ENCODE data around the gene CHMP1B. TPM values are rescaled to one million over a fixed set of nuclear protein-coding genes. Genes with fewer than 3 reads are reported as not detected.

Gene CHMP1B
- total and polyA plus RNA-seq, 9 of the 15 experiments (the other 6 are each of a cell fraction or from before 2014, with no cell fraction given), result 12.3 to 29.9 (median 19.0) TPM

DNA sequence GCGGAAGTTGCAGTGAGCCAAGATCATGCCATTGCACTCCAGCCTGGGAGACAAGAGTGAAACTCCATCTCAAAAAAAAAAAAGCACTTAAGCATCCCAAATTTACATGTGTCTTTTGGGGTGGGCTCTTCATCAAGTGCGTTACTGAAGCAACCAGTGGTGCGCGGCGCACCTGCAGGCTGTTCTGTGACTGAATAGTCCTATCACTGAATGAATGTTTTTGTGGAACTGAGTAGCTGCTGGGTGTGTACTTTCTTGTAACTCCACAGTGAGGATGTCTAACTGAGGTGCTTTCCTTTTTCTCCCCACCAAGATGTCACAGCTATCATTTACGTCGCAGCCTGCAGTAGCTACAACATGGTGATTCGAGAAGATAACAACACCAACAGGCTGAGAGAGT is 17.0 kb downstream of the CHMP1B start:
- in situ Hi-C loops (cut with MboI) (no loop called here), intact Hi-C loops (cut with micrococcal nuclease) (no loop called here)
- ChIA-PET CTCF (ENCODE audit: low intra/inter-chr PET ratio) (no interaction called here), POLR2A (interaction anchor here (0.6 to 1.3 kb wide), 2 partner anchors 12 to 166 kb away, joined by 3 to 4 read pairs; no protein-coding TSS in a partner anchor)
- DNase-seq (ENCODE audit: extremely low read depth in 1 of 4, low spot score in 3 of 4) (no peak), ATAC-seq (no peak), FAIRE-seq (no peak)
- Histone ChIP-seq H3K36me3 (ENCODE audit: control insufficient read depth, insufficient read depth, low read length) (no peaks in the 10 kb centered on the region), H3K27ac (ENCODE audit: extremely low read depth, low read depth, low read length) (no peak overlapping the region), H3K79me2 (ENCODE audit: control insufficient read depth, insufficient read depth, low read length) (no peaks in the 10 kb centered on the region), H3K4me3 (no peak overlapping the region), H3K4me2 (ENCODE audit: insufficient read depth, low read length) (no peak overlapping the region), H3K9me1 (ENCODE audit: control insufficient read depth, insufficient read depth, low read length) (no peaks in the 10 kb centered on the region), H3K9ac (ENCODE audit: insufficient read depth in 1 of 2, low read depth in 2 of 2, low read length in 2 of 2) (no peak overlapping the region), H3K27me3 (ENCODE audit: control insufficient read depth in 2 of 2, insufficient read depth in 2 of 2, low read length in 2 of 2) (peaks cover 2 to 10% of the 10 kb centered on the region in 2 experiments; a peak in 4 of 5 replicates), H3K9me3 (replicated peaks; ENCODE audit: control insufficient read depth, insufficient read depth, low read depth, low read length) (no peaks in the 10 kb centered on the region), H2AFZ (ENCODE audit: low read depth, low read length) (no peak overlapping the region), H4K20me1 (replicated peaks; ENCODE audit: control insufficient read depth, insufficient read depth, low read length) (no peaks in the 10 kb centered on the region), H3K4me1 (replicated peaks in 1 of 2; ENCODE audit: control insufficient read depth in 2 of 2, insufficient read depth in 2 of 2, low read length in 2 of 2) (peaks cover 0 to 9% of the 10 kb centered on the region in 2 experiments; a peak in 3 of 5 replicates)
- WGBS (ENCODE audit: insufficient coverage, low coverage, missing lambda C conversion rate), result 56% methylated on average over 7 of the region's 8 CpGs
- BruUV-seq (replicated peaks), result no TSS peak
- TF ChIP-seq HMG20B (CRISPR knock-in tag; IDR thresholded peaks at IDR 0.05), result no peak
- TF ChIP-seq ZNF12 (CRISPR knock-in tag; IDR thresholded peaks at IDR 0.05), result no peak
- no peak for TF ChIP-seq ZNF77 (CRISPR knock-in tag; IDR thresholded peaks at IDR 0.05)
- TF ChIP-seq CBFB (CRISPR knock-in tag; IDR thresholded peaks at IDR 0.05), result no peak
- TF ChIP-seq, protein P1, sequence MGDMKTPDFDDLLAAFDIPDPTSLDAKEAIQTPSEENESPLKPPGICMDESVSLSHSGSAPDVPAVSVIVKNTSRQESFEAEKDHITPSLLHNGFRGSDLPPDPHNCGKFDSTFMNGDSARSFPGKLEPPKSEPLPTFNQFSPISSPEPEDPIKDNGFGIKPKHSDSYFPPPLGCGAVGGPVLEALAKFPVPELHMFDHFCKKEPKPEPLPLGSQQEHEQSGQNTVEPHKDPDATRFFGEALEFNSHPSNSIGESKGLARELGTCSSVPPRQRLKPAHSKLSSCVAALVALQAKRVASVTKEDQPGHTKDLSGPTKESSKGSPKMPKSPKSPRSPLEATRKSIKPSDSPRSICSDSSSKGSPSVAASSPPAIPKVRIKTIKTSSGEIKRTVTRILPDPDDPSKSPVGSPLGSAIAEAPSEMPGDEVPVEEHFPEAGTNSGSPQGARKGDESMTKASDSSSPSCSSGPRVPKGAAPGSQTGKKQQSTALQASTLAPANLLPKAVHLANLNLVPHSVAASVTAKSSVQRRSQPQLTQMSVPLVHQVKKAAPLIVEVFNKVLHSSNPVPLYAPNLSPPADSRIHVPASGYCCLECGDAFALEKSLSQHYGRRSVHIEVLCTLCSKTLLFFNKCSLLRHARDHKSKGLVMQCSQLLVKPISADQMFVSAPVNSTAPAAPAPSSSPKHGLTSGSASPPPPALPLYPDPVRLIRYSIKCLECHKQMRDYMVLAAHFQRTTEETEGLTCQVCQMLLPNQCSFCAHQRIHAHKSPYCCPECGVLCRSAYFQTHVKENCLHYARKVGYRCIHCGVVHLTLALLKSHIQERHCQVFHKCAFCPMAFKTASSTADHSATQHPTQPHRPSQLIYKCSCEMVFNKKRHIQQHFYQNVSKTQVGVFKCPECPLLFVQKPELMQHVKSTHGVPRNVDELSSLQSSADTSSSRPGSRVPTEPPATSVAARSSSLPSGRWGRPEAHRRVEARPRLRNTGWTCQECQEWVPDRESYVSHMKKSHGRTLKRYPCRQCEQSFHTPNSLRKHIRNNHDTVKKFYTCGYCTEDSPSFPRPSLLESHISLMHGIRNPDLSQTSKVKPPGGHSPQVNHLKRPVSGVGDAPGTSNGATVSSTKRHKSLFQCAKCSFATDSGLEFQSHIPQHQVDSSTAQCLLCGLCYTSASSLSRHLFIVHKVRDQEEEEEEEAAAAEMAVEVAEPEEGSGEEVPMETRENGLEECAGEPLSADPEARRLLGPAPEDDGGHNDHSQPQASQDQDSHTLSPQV (IDR thresholded peaks at IDR 0.05), result no peak
- TF ChIP-seq, protein P2, sequence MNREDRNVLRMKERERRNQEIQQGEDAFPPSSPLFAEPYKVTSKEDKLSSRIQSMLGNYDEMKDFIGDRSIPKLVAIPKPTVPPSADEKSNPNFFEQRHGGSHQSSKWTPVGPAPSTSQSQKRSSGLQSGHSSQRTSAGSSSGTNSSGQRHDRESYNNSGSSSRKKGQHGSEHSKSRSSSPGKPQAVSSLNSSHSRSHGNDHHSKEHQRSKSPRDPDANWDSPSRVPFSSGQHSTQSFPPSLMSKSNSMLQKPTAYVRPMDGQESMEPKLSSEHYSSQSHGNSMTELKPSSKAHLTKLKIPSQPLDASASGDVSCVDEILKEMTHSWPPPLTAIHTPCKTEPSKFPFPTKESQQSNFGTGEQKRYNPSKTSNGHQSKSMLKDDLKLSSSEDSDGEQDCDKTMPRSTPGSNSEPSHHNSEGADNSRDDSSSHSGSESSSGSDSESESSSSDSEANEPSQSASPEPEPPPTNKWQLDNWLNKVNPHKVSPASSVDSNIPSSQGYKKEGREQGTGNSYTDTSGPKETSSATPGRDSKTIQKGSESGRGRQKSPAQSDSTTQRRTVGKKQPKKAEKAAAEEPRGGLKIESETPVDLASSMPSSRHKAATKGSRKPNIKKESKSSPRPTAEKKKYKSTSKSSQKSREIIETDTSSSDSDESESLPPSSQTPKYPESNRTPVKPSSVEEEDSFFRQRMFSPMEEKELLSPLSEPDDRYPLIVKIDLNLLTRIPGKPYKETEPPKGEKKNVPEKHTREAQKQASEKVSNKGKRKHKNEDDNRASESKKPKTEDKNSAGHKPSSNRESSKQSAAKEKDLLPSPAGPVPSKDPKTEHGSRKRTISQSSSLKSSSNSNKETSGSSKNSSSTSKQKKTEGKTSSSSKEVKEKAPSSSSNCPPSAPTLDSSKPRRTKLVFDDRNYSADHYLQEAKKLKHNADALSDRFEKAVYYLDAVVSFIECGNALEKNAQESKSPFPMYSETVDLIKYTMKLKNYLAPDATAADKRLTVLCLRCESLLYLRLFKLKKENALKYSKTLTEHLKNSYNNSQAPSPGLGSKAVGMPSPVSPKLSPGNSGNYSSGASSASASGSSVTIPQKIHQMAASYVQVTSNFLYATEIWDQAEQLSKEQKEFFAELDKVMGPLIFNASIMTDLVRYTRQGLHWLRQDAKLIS (CRISPR knock-in tag; IDR thresholded peaks at IDR 0.05), result no peak
- TF ChIP-seq SMARCE1 (IDR thresholded peaks at IDR 0.05), result no peak
- TF ChIP-seq RHOXF2B (CRISPR knock-in tag; conservative IDR thresholded peaks at IDR 0.05), result no peak
- TF ChIP-seq, protein P3, sequence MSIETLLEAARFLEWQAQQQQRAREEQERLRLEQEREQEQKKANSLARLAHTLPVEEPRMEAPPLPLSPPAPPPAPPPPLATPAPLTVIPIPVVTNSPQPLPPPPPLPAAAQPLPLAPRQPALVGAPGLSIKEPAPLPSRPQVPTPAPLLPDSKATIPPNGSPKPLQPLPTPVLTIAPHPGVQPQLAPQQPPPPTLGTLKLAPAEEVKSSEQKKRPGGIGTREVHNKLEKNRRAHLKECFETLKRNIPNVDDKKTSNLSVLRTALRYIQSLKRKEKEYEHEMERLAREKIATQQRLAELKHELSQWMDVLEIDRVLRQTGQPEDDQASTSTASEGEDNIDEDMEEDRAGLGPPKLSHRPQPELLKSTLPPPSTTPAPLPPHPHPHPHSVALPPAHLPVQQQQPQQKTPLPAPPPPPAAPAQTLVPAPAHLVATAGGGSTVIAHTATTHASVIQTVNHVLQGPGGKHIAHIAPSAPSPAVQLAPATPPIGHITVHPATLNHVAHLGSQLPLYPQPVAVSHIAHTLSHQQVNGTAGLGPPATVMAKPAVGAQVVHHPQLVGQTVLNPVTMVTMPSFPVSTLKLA (conservative IDR thresholded peaks at IDR 0.05), result no peak
- TF ChIP-seq ZC3H11A (IDR thresholded peaks at IDR 0.05; ENCODE audit: low read depth, low read length), result no peak
- no peak for TF ChIP-seq ZNF830 (CRISPR knock-in tag; IDR thresholded peaks at IDR 0.05)
